ENCODE data around the gene DNAJC18.
"Not testable (repeated sequence)": the region's sequence is repeated elsewhere in the genome, so short reads cannot be mapped to it uniquely, and the experiment has no call there.

DNAJC18 gene

DNA sequence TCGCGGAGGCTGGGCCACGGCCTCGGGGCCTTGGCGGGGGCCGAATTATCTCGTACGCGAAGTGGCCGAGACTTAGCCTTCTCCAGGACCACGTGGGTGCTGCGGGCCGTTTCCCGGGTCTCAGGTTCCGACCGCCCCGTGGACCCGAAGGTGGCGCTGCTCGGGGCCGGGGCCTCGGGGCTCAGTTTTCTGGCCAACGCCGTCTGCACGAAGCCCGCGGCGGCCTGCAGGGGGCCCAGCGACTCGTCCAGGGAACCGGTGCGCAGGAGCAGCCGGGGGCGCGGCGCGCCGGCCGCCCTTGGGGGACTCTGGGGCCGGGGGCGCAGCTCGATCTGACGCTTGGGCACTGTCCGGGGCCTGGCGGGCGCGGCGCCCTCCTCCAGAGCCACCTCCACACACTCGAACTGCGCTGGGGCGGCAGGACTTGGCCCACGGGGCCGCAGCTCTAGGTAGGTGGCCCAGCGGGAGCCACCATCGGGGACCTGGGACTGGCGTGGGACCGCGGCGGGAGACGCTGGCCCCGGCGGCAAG is 45.1 kb downstream of the DNAJC18 start:
- H3K9me3 Mint-ChIP-seq = no peaks in the 10 kb centered on the region
- no peaks in the 10 kb centered on the region for H3K27me3 Mint-ChIP-seq (ENCODE audit: low read depth)
- H3K36me3 Mint-ChIP-seq (ENCODE audit: low read depth) = peaks cover 19% of the 10 kb centered on the region
- no peak overlapping the region for H3K27ac Mint-ChIP-seq
- H3K4me1 Mint-ChIP-seq (ENCODE audit: low read depth) = peaks cover 46% of the 10 kb centered on the region
- peak overlapping the region; percentile 94 for H3K4me3 Mint-ChIP-seq

DNA sequence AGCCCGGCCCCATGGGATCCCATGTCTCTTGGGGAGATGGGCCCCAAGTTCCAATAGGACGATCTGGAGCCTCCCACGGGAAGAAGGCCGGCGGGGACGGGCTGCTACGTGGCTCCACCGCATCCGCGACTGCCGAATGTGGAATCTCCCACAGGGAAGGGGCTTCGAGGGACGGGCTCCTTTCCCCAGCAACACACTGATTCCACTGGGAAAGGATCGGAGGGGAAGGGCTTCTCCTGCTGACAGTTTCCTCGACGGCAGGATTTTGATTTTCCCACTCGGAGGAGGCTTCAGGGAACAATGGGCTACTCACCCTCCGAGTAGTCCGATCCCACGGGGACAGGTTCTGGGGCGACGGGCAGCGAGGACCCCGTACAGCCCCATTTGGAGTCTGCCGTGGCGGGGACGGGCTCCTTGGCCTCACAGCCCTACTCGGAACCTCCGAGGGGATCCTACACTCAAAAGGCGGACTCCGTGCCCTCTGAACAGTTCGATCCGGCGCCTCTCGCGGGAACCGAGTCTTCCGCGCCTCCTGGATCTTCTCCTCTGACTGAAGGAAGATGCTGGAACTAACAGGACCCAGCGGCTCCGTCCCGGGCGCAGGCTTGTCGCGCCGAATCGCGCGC is 45.7 kb downstream of the DNAJC18 start:
- no peaks in the 10 kb centered on the region for H3K27me3 Mint-ChIP-seq (ENCODE audit: low read depth)
- H3K4me1 Mint-ChIP-seq (ENCODE audit: low read depth) = peaks cover 46% of the 10 kb centered on the region
- peak overlapping the region; percentile 94 for H3K4me3 Mint-ChIP-seq
- H3K36me3 Mint-ChIP-seq (ENCODE audit: low read depth) = peaks cover 18% of the 10 kb centered on the region
- peak overlapping the region; percentile 93 for H3K27ac Mint-ChIP-seq
- H3K9me3 Mint-ChIP-seq = no peaks in the 10 kb centered on the region

DNA sequence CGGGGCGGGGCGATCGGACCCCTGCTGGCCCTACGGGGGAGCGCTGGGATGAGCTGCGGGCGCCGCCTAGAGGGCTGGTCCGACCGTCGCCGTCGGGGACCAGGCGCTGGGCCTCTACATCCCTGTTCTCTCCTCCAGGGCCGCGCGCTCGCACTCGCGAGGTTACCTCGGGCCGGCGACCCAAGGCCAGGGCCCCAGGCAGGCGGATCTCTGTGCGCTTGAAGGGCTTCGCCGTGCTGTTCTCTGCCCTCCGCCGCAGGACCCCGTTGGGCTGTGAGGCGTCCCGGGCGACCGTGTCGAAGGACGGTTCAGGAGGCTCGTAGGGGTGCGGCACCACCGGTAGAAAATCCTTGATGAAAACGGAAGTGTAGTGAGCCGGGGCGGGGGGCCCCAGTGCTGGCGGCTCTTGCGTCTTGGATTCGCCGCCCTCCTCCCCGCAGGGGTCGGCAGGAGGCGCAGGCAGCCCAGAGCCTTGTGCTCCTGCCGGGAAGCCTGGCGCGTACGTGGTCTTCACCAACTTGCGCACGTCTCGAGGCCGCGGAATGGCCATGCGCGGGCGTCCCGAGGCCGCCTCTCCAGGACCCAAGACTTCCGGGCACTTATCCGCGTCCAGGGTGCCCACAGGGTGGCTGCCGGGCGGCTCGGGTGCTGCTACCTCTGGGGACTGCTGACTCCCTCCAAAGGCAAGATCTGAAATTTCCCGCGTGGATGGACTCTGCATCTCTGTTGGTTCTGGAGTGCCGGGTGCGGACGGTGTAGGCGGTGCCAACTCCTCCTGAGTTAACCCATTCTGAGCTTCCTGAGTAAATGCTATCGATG is 46.4 kb downstream of the DNAJC18 start:
- H3K36me3 Mint-ChIP-seq (ENCODE audit: low read depth) = peaks cover 18% of the 10 kb centered on the region
- peak overlapping the region; percentile 94 for H3K4me3 Mint-ChIP-seq
- no peaks in the 10 kb centered on the region for H3K9me3 Mint-ChIP-seq
- peaks cover 50% of the 10 kb centered on the region for H3K4me1 Mint-ChIP-seq (ENCODE audit: low read depth)
- H3K27me3 Mint-ChIP-seq (ENCODE audit: low read depth) = no peaks in the 10 kb centered on the region
- H3K27ac Mint-ChIP-seq = peak overlapping the region; percentile 93

DNA sequence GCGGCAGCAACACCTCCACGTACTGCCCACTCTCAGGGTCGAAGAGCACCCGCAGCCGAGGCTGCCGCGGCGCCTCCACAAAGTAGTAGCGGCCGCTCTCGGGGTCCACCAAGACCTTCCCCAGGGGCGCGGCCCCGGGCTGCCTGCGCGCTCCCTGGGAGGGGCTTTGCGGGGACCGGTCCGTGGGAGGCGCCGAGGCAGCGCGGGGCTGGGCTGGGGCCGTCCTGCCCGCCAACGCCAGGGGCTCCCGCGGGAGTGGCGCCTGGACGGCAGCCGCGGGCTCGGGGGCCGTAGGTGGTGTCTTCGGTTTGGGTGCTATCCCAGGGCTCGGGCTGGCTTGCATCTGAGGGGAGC is 47.0 kb downstream of the DNAJC18 start:
- Mint-ChIP-seq H3K36me3 (ENCODE audit: low read depth) (peaks cover 18% of the 10 kb centered on the region), H3K27ac (peak overlapping the region; percentile 93)

DNA sequence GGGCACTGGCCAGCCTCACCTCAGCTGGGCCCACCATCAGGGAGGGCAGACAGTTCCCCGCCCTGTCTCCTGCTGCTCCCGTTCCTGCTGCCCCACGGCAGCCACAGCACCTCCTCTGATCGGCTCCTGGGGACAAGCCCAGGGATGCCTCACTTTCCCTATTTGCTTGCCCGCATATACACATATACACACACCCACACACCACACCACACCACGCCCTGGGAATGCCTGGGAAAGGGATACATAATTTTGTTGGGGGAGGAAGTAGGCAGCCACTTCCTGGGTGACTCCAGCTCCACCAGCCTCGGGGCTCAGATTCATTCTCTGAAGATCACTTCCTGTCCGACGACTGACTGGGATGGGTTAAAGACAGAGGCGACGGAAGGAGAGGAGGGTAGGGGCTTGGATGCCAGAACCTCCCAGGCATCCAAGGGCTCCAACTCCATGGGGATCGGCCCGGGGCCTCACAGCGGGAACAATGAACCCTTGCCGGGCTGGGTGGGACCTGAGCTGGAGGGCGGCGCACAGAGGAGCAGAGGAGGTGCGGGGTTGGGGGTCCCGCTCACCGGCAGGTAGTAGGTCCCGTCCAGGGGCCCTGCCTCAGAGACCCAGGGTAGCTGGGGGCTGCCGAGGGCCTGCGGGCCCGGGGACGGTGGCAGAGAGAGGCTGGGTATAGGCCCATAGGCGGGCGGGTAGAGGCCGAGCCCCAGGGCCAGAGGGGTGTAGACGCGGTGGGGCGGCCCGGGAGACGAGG is 47.6 kb downstream of the DNAJC18 start:
- H3K27me3 Mint-ChIP-seq (ENCODE audit: low read depth) = no peaks in the 10 kb centered on the region
- no peaks in the 10 kb centered on the region for H3K9me3 Mint-ChIP-seq
- H3K27ac Mint-ChIP-seq = peak overlapping the region; percentile 100
- H3K36me3 Mint-ChIP-seq (ENCODE audit: low read depth) = peaks cover 14% of the 10 kb centered on the region
- H3K4me3 Mint-ChIP-seq = peak overlapping the region; percentile 98
- peaks cover 46% of the 10 kb centered on the region for H3K4me1 Mint-ChIP-seq (ENCODE audit: low read depth)

More for the DNA sequence above, 47.0 kb downstream of the DNAJC18 start:
- H3K9me3 Mint-ChIP-seq = no peaks in the 10 kb centered on the region
- peaks cover 49% of the 10 kb centered on the region for H3K4me1 Mint-ChIP-seq (ENCODE audit: low read depth)
- no peaks in the 10 kb centered on the region for H3K27me3 Mint-ChIP-seq (ENCODE audit: low read depth)
- H3K4me3 Mint-ChIP-seq = peak overlapping the region; percentile 98

DNA sequence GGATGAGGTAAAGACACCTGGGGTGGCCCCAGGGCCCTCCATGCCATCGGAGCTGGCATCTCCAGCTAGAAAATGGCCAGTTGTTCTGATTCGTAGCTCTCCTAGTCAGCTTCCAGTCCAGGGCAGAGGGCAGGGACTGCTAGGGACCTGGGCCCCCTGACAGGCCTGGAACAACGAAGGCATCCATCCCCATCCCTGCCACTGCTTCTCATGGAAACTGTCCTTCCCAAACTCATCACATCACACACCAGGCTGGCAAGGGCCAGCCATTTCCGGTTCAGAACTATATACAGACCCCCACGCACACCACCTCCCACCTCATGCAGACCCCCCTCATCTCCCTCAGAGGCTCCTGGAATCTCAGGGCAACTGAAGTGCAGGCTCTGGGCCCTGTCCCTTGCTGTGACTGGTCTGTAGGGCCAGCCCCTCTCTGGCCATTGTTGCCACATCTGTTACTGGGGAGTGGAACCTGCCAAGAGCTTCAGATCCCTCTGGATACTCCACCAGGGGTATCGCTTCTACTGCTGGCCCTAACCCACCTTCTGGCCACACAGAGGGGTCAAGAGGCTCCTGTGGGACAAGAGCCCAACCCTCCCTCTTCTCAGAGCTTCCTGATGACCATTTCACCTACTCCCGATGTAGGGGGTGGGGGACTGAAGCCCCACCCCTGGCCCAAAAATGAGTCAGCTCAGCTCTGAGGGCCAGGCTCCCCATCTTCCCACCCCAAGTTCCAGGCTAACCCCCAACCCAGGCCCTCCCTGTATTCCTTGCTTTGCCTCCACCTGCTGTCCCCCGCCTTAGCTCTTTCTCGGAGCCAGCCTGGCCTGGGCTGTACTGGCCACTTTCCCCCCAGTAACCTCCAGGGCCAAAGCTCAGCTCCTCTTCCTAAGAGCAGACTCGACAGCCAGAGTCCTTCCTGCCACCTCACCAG is 48.4 kb downstream of the DNAJC18 start:
- Mint-ChIP-seq H3K27ac (peak overlapping the region; percentile 100), H3K9me3 (no peaks in the 10 kb centered on the region), H3K27me3 (ENCODE audit: low read depth) (no peaks in the 10 kb centered on the region), H3K36me3 (ENCODE audit: low read depth) (peaks cover 14% of the 10 kb centered on the region), H3K4me1 (ENCODE audit: low read depth) (peaks cover 47% of the 10 kb centered on the region), H3K4me3 (peak overlapping the region; percentile 98)

DNA sequence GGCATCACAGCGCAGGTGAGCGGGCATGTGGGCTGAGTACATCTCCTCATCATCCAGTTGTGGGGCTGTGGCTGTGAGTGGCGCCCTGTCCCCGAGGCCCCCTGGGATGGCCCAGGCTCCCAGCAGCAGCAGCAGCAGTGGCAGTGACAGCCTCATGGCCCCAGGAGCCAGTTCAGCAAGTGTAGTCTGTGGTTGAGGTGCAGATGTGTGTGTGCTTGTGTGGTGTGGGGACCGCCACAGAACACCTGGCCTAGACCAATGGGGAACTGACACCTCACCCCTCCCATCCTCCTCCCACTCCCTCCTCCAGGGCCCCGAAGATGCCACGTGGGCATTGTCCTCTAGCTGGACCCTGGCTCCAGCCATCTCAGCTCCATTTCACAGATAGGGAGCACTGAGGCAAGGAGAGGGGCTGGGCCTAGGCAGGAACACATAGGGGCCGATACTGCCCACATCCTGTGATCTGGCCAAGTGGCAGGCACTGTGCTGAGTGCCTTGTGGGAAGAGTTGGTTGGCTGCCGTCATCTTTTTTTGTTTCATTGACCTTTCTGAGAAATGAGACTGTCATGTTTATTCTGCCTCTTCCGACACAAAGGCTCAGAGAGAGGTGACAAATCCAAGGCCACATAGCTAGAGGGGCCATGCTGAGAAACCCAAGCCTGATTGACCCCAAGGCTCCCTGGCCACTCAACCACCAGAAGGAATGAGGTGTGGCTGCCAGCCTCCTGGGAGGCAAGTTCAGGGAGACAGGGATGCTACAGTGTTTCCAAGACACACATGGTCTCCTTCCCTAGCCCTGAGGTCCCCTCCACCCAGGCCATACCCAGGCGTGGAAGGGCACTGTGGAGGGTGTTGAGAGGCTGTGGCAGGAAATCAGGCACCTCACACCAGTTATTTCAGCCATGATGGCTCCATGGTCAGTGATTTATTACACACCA is 49.4 kb downstream of the DNAJC18 start, which contains the start of gene MZB1:
TSS of gene MZB1 (minus strand) at position 213 of the 938 bp plus-strand sequence. CDS start at position 156, 57 bp downstream.
- H3K36me3 Mint-ChIP-seq (ENCODE audit: low read depth) = peaks cover 16% of the 10 kb centered on the region
- peaks cover 54% of the 10 kb centered on the region for H3K4me1 Mint-ChIP-seq (ENCODE audit: low read depth)
- peak within 1 kb of the TSS; percentile 98 for H3K4me3 Mint-ChIP-seq
- no peaks in the 10 kb centered on the region for H3K27me3 Mint-ChIP-seq (ENCODE audit: low read depth)
- H3K9me3 Mint-ChIP-seq = no peaks in the 10 kb centered on the region
- peak within 1 kb of the TSS; percentile 100 for H3K27ac Mint-ChIP-seq

DNA sequence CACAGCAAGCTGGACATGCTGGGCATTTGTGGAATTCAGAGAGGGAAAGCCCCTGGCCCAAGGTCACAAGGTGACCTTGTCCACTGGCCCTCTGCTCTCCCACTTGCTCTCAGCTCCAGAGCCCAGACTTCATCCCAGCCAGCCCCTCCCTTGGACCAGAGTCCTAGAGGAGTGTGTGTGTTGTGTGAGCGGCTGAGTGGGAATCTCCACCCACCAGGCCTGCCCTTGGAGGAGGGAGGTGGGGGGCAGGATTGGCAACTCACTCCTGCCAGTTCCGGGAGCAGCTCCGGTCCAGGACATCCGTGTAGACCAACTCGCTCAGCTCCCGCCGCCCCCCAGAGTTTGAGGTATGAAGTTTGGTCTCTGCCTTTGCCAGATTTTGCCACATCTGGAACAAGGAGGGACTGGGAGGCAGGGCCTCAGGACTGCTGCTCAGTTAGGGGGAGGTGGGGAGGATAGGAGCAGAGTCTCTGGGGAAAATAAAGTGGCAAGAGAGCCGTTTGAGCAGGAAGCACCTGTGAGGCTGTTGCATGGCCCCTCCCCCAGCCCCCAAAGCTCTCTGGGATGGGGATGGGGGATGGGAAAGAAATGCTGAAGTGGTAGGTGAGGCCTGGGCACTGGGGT is 51.0 kb downstream of the DNAJC18 start:
- Mint-ChIP-seq H3K27ac (peak overlapping the region; percentile 74), H3K27me3 (ENCODE audit: low read depth) (no peaks in the 10 kb centered on the region), H3K4me3 (peak overlapping the region; percentile 98), H3K36me3 (ENCODE audit: low read depth) (peaks cover 16% of the 10 kb centered on the region), H3K4me1 (ENCODE audit: low read depth) (peaks cover 60% of the 10 kb centered on the region), H3K9me3 (no peaks in the 10 kb centered on the region)

DNA sequence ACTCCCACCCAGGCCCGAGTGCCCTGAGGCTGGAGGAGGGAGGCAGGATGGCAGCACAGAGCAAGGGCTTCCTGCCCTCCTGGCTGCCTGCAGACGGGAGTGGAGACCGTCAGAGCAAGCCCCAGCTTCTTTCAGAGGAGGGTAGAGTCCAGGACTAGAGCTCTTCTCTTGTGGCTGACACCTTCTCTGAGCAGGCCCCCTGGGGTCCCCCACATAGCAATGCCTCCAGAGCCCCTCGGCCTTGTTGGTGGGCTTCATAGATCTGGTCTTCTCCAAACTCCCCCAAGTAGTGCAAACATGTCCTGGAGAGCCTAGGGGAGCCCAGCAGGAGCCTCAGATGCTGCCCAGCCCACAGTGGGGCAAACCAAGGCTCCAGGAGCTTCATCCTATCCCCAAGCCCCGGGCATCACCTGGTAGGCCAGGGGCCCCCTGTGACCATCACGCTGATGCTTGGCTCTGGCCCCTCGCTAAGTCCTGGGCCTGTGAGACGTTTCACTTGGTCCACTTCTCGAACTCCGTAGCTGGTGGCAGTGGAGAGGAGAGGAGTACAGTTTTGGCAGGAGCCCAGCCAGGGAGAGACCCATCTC is 51.6 kb downstream of the DNAJC18 start:
- H3K4me1 Mint-ChIP-seq (ENCODE audit: low read depth) = peaks cover 60% of the 10 kb centered on the region
- H3K4me3 Mint-ChIP-seq = peak overlapping the region; percentile 98
- H3K27ac Mint-ChIP-seq = peak overlapping the region; percentile 74
- no peaks in the 10 kb centered on the region for H3K27me3 Mint-ChIP-seq (ENCODE audit: low read depth)
- no peaks in the 10 kb centered on the region for H3K9me3 Mint-ChIP-seq
- H3K36me3 Mint-ChIP-seq (ENCODE audit: low read depth) = peaks cover 15% of the 10 kb centered on the region

DNA sequence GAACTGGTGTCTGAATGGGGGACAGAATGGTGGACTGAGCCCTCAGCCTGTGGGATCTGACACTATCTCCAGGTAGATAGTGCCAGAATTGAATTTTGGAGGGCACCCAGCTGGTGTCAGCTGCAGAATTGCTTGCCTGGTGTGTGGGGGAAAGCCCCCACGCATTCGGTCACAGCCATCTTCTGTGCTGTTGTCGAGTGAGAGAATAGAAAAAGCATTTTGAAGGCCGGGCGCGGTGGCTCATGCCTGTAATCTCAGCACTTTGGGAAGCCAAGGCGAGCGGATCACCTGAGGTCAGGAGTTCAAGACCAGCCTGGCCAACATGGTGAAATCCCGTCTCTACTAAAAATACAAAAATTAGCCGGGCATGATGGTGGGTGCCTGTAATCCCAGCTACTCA is 52.4 kb downstream of the DNAJC18 start:
- H3K27me3 Mint-ChIP-seq (ENCODE audit: low read depth); H3K9me3 Mint-ChIP-seq; H3K4me3 Mint-ChIP-seq: not testable (repeated sequence)
- Mint-ChIP-seq H3K4me1 (ENCODE audit: low read depth) (peaks cover 60% of the 10 kb centered on the region), H3K27ac (peak overlapping the region; percentile 98), H3K36me3 (ENCODE audit: low read depth) (peaks cover 14% of the 10 kb centered on the region)

DNA sequence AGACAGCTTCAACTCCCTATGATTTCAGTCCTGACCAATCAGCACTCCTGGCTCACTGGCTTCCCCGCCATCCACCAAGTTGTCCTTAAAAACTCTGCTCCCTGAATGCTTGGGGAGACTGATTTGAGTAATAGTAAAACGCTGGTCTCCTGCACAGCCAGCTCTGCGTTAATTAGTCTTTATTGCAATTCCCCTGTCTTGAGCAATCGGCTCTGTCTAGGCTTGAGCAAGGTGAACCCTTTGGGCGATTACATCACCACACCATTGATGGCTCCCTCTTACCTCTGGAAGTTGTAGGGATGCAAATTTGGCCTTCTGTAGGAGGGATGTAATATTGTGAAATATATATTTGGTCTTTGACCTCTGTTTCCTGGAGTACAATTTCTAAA is 53.3 kb downstream of the DNAJC18 start:
- H3K36me3 Mint-ChIP-seq (ENCODE audit: low read depth) = peaks cover 11% of the 10 kb centered on the region
- H3K4me3 Mint-ChIP-seq = no peak overlapping the region
- H3K27me3 Mint-ChIP-seq (ENCODE audit: low read depth) = no peaks in the 10 kb centered on the region
- H3K27ac Mint-ChIP-seq = peak overlapping the region; percentile 98
- no peaks in the 10 kb centered on the region for H3K9me3 Mint-ChIP-seq
- peaks cover 51% of the 10 kb centered on the region for H3K4me1 Mint-ChIP-seq (ENCODE audit: low read depth)
